Right lobe of liver (tissue), 6 donors: Measurements from ENCODE around the gene PTPRM. TPM values are rescaled to one million over a fixed set of nuclear protein-coding genes. Genes with fewer than 3 reads are reported as not detected.

Source experiments
- ATAC-seq, 4 donors: fragments of 200-7000 bp; cut with Tn5 transposase; one replicate each; pipeline ENCODE4 v1.9.1; 2020; ENCODE audit warnings: mild to moderate bottlenecking in 4 of 4, moderate library complexity in 4 of 4
- DNase-seq, 3 donors: peaks; one replicate each; pipeline ENCODE4 v3.0.0-alpha.2; 2020
- H3K27ac ChIP-seq, 3 donors: fragments of 200-600 bp; one replicate each; pipeline ENCODE4 v1.8.0; 2022
- H3K27me3 ChIP-seq, 2 donors: fragments of 200-600 bp; one replicate each; pipeline ENCODE4 v1.8.0; 2022
- H3K36me3 ChIP-seq, 4 donors: fragments of 200-600 bp; sonication (generic) in 1 of 4; one replicate each; pipeline versions ENCODE4 v1.5.1 to v1.8.0; 2017 to 2022; ENCODE audit warnings: control low read depth in 1 of 4
- H3K4me1 ChIP-seq, 4 donors: fragments of 200-600 bp; sonication (generic) in 1 of 4; one replicate each; pipeline versions ENCODE4 v1.5.1 to v1.8.0; 2017 to 2022; ENCODE audit warnings: control low read depth in 1 of 4
- H3K4me3 ChIP-seq, 3 donors: fragments of 200-600 bp; one replicate each; pipeline ENCODE4 v1.8.0; 2022
- H3K9me3 ChIP-seq, 4 donors: fragments of 200-600 bp; sonication (generic) in 1 of 4; one replicate each; pipeline versions ENCODE4 v1.5.1 to v1.8.0; 2017 to 2022; ENCODE audit warnings: control low read depth in 1 of 4
- POLR2A ChIP-seq: fragments of 450-650 bp; IDR thresholded peaks from one replicate; pipeline ENCODE4 v1.6.1; 2017; ENCODE audit warnings: antibody characterized with exemption, mild to moderate bottlenecking
- WGBS: methylation state at CpG from one replicate; pipeline ENCODE4 v1.1.6; 2018; ENCODE audit warnings: low coverage, low lambda C conversion rate; ENCODE audit not compliant: insufficient coverage; ENCODE audit errors: missing lambda C conversion rate; 5-methylcytosine and 5-hydroxymethylcytosine counted together
- intact Hi-C, 2 donors: fragments of 100-400 bp; cut with DNase I; formaldehyde crosslinking; loops; one replicate each; pipeline versions ENCODE4 v1.11.2 to v1.14.1; 2022
- total RNA-seq, 6 experiments: library from RNA; depleted of rRNA in 2 of 6; stranded (reverse); fragments of >200 nt in 2 of 6; fragmentation: NEBNext Ultra II Directional in 3 of 6; extraction: Animal tissue kit (Norgen Biotek cat#: 25700) in 3 of 6; gene quantifications; one replicate each; pipeline versions ENCODE4 v1.1.0 to v1.2.4, GENCODE V29; 2016 to 2023
- TF ChIP-seq, protein P1 (sequence below), 4 donors: fragments of 200-600 bp in 3 of 4; fragments of 450-650 bp in 1 of 4; IDR thresholded peaks; one replicate each; pipeline versions ENCODE4 v1.5.1 to v1.8.0; 2016 to 2022; ENCODE audit warnings: antibody characterized with exemption in 4 of 4, mild to moderate bottlenecking in 2 of 4
- donor health status: DM: no; HTN: yes; CAD: no.
- donor health status: DM: no; HTN: no; CAD: no.
- donor health status: DM: no; HTN: no; CAD: no.
- donor health status: DM: no; HTN: yes; CAD: no.
- donor health status: DM: no; HTN: yes; CAD: no.

Gene PTPRM
- total RNA-seq, 6 experiments from 2014 or later, result 15.1 to 45.7 (median 26.5) TPM

DNA sequence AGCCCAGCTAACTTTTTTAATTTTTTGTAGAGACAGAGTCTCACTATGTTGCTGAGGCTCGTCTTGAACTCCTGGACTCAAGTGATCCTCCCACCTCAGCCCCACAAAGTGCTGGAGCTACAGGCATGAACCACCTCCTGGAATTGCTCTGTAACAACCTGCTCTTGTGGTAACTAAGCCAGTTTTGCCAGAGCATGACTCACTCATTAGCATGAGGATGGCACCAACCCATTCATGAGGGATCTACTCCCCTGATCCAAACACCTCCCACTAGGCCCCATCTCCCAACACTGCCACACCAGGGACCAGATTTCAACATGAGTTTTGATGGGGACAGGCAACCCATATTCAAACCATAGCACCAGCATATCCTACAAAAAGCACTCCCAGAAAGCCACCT lies 693.2 kb downstream of the PTPRM start:
- ATAC-seq, result peak in 1 of 4 donors; percentile 31
- Histone ChIP-seq H3K36me3 (no peaks in the 10 kb centered on the region), H3K4me3 (no peak overlapping the region), H3K4me1 (peaks cover 0 to 5% (median 0%) of the 10 kb centered on the region in 4 donors), H3K9me3 (no peaks in the 10 kb centered on the region), H3K27me3 (no peaks in the 10 kb centered on the region), H3K27ac (no peak overlapping the region)
- intact Hi-C loops, result no loop called here
- WGBS, result 88% methylated on average over 1 of the region's 1 CpG
- TF ChIP-seq, protein P1, sequence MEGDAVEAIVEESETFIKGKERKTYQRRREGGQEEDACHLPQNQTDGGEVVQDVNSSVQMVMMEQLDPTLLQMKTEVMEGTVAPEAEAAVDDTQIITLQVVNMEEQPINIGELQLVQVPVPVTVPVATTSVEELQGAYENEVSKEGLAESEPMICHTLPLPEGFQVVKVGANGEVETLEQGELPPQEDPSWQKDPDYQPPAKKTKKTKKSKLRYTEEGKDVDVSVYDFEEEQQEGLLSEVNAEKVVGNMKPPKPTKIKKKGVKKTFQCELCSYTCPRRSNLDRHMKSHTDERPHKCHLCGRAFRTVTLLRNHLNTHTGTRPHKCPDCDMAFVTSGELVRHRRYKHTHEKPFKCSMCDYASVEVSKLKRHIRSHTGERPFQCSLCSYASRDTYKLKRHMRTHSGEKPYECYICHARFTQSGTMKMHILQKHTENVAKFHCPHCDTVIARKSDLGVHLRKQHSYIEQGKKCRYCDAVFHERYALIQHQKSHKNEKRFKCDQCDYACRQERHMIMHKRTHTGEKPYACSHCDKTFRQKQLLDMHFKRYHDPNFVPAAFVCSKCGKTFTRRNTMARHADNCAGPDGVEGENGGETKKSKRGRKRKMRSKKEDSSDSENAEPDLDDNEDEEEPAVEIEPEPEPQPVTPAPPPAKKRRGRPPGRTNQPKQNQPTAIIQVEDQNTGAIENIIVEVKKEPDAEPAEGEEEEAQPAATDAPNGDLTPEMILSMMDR (IDR thresholded peaks at IDR 0.05), result no peak
- TF ChIP-seq POLR2A, result no peak
- no peak for DNase-seq

DNA sequence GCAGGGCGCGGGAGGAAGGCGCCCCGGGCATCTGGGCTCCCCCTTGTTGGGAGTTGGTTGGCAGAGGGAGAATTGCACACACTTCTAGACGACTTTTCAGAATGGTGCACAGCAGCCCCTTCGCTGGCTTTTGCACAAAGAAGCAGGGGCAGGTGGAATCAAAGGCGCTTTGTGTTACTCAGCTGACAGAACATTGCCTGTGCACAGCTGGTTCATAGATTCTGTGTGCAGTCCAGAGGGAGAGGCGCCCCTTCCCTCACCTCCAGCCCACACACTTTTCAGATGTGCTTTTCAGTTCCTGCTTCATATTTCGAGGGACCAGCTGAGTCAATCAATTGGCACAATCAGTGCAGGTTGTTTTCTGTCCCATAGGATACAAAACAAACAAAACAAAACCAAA lies 693.7 kb downstream of the PTPRM start:
- TF ChIP-seq POLR2A, result no peak
- TF ChIP-seq, protein P1 (IDR thresholded peaks at IDR 0.05), result no peak
- H3K4me1 ChIP-seq, result peaks cover 0 to 5% (median 0%) of the 10 kb centered on the region in 4 donors
- H3K36me3 ChIP-seq, result no peaks in the 10 kb centered on the region
- WGBS, result 82% methylated on average over 3 of the region's 9 CpGs
- H3K27ac ChIP-seq, result no peak overlapping the region
- DNase-seq (no peak), ATAC-seq (no peak)
- intact Hi-C loops, result no loop called here
- no peaks in the 10 kb centered on the region for H3K27me3 ChIP-seq
- H3K4me3 ChIP-seq, result no peak overlapping the region
- no peaks in the 10 kb centered on the region for H3K9me3 ChIP-seq

GRCh38 chr18:8261651-8262091 lies 694.6 kb downstream of the PTPRM start:
- H3K27me3 ChIP-seq, result no peaks in the 10 kb centered on the region
- H3K9me3 ChIP-seq, result no peaks in the 10 kb centered on the region
- H3K4me3 ChIP-seq, result no peak overlapping the region
- no peak for TF ChIP-seq POLR2A
- TF ChIP-seq, protein P1 (IDR thresholded peaks at IDR 0.05), result no peak
- DNase-seq (no peak), ATAC-seq (no peak)
- WGBS, result 81% methylated on average over 5 of the region's 7 CpGs
- peaks cover 0 to 5% (median 0%) of the 10 kb centered on the region in 4 donors for H3K4me1 ChIP-seq
- no peak overlapping the region for H3K27ac ChIP-seq
- H3K36me3 ChIP-seq, result no peaks in the 10 kb centered on the region
- intact Hi-C loops, result no loop called here

DNA sequence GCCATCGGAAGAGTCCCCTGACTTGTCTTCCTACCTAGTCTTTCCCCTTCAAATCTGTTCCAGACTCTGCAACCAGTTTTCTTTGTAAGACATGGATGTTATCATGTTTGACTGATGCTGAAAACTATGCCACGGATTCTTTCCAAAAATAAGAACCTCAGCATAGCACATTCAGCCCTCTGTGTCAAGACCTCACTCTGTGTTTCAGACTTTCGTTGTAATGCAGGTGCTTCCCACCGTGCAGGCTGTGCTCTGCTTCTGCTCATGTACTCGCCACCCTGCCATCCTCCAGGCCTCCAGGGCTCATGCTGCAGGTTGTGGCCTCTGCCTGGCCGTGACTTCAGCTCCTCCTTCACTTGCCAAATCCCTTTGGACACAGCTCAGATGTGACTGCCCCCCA lies 695.1 kb downstream of the PTPRM start:
- H3K9me3 ChIP-seq, result no peaks in the 10 kb centered on the region
- no peaks in the 10 kb centered on the region for H3K36me3 ChIP-seq
- H3K4me3 ChIP-seq, result no peak overlapping the region
- TF ChIP-seq, protein P1 (IDR thresholded peaks at IDR 0.05), result no peak
- ATAC-seq (no peak), DNase-seq (no peak)
- H3K27me3 ChIP-seq, result no peaks in the 10 kb centered on the region
- WGBS, result 81% methylated on average over 5 of the region's 6 CpGs
- peaks cover 0 to 5% (median 0%) of the 10 kb centered on the region in 4 donors for H3K4me1 ChIP-seq
- no peak overlapping the region for H3K27ac ChIP-seq
- intact Hi-C loops, result no loop called here

GRCh38 chr18:8264116-8264515 lies 697.0 kb downstream of the PTPRM start:
- Histone ChIP-seq H3K4me1 (peaks cover 0 to 5% (median 0%) of the 10 kb centered on the region in 4 donors), H3K27ac (no peak overlapping the region), H3K27me3 (no peaks in the 10 kb centered on the region), H3K9me3 (no peaks in the 10 kb centered on the region), H3K36me3 (no peaks in the 10 kb centered on the region), H3K4me3 (no peak overlapping the region)
- ATAC-seq, result no peak
- WGBS, result 94% methylated on average over 2 of the region's 5 CpGs
- intact Hi-C loops, result no loop called here
- no peak for DNase-seq
- TF ChIP-seq POLR2A, result no peak
- TF ChIP-seq, protein P1 (IDR thresholded peaks at IDR 0.05), result no peak
